ENCODE measurements around the gene MPST.

GRCh38 chr22:36979016-36979910 is 40.3 kb upstream of the MPST start:
- TF ChIP-seq CTCF (IDR thresholded peaks at IDR 0.05) = no peak
- TF ChIP-seq POLR2A (IDR thresholded peaks at IDR 0.05) = no peak
- TF ChIP-seq POLR2AphosphoS5 (IDR thresholded peaks at IDR 0.05) = no peak
